Forelimb muscle (tissue), 1 donor: ENCODE measurements around the gene PSMG1. TPM values are rescaled to one million over a fixed set of nuclear protein-coding genes. Genes with fewer than 3 reads are reported as not detected.
"Not testable (repeated sequence)": the region's sequence is repeated elsewhere in the genome, so short reads cannot be mapped to it uniquely, and the experiment has no call there.

Experiments
- DNase-seq: peaks from one replicate; pipeline ENCODE4 v3.0.0-alpha.2; 2013; ENCODE audit warnings: low read depth
- polyA plus RNA-seq: library from polyadenylated mRNA; unstranded; fragments of 120-200 nt; gene quantifications from one replicate; pipeline ENCODE4 v1.2.1, GENCODE V29; 2013; ENCODE audit not compliant: insufficient read length

PSMG1 gene, protein sequence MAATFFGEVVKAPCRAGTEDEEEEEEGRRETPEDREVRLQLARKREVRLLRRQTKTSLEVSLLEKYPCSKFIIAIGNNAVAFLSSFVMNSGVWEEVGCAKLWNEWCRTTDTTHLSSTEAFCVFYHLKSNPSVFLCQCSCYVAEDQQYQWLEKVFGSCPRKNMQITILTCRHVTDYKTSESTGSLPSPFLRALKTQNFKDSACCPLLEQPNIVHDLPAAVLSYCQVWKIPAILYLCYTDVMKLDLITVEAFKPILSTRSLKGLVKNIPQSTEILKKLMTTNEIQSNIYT
- polyA plus RNA-seq: 33.5 TPM

- DNase-seq: peak; percentile 64
Measured at GRCh38 chr21:39183272-39184049, at the start of gene PSMG1. Gene PSMG1 (minus strand): TSS chr21:39183451. CDS start chr21:39183385, 66 bp downstream.

- DNase-seq: no peak
Measured at GRCh38 chr21:39232861-39233291, 49.6 kb upstream of the PSMG1 start.

DNA sequence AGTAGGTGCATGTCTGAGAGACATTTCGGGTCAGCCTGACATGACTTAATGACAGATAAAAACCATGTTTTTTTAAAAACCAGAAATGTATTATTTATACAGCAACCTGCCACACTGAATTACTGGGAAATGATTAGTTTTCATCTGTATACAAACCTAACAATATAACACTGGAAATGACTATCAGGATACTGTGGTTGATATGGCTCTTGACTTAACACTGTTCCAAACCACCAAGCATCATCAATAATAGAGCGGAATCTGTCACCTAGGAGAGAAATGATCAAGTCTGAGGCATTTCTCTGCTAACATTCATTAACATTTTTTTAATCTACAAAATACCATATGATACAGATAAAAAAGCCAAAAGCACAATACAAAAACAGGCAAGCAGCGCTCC lies 41.7 kb upstream of the PSMG1 start:
- no peak for DNase-seq

GRCh38 chr21:39221997-39222486 lies 38.8 kb upstream of the PSMG1 start:
- no peak for DNase-seq

- no peak for DNase-seq
Measured at GRCh38 chr21:39221282-39221996, 38.2 kb upstream of the PSMG1 start.

GRCh38 chr21:39220875-39221274 lies 37.6 kb upstream of the PSMG1 start:
- not testable (repeated sequence) for DNase-seq

DNA sequence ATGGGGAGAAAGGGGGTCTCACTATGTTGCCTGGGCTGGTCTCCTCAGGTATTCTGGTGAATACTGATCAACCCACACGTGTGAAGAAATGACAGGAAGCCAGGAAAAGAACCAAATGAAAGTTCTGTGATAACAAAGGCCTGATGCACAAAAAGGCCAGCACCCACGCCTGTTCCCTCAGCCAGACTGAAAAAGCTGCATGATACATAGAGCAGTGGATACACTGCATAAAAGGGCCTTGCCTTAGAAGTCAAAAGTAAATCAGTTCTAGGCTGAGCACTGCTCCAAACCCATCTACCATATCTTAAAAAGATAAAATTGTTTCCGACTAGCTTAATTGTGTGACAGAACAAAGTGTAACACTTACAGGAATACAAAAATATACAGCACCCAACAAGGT lies 36.9 kb upstream of the PSMG1 start:
- no peak for DNase-seq

DNA sequence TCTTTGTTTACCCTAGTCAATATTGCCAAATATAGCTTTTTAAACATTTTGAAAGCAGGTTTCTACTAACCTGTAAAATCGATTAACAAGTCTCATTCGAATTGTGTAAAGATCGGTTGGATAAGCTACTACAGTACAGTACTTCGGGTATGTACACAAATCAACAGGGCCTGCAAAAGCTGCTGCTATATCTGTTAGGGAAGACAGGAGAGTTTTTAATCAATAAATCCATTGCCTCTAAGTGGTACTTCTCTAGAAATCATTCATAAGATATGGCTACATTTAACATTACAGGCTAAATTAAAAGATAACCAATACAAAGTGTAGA lies 34.8 kb upstream of the PSMG1 start:
- DNase-seq: no peak

- DNase-seq: no peak
Measured at GRCh38 chr21:39217356-39218081, 34.3 kb upstream of the PSMG1 start.

- DNase-seq: no peak
Measured at GRCh38 chr21:39216290-39216689, 33.0 kb upstream of the PSMG1 start.

DNA sequence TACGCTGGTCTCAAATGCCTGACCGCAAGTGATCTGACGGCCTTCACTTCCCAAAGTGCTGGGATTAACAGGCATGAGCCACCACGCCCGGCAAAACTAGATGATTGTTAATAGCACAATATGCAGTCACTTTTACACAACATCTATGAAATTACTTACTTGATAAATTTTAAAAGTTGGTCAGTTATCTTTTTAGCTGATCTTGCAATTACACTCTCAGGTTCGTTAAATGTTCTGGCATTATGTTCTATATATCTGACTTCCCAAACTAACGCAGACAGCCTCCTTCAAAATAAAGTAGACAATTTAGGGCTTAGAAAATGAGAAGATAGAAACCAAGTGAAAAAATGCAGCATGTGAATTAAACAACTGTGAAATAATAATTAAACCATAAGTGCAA lies 31.8 kb upstream of the PSMG1 start:
- no peak for DNase-seq

- no peak for DNase-seq
Measured at GRCh38 chr21:39209334-39209688, 26.1 kb upstream of the PSMG1 start.

DNA sequence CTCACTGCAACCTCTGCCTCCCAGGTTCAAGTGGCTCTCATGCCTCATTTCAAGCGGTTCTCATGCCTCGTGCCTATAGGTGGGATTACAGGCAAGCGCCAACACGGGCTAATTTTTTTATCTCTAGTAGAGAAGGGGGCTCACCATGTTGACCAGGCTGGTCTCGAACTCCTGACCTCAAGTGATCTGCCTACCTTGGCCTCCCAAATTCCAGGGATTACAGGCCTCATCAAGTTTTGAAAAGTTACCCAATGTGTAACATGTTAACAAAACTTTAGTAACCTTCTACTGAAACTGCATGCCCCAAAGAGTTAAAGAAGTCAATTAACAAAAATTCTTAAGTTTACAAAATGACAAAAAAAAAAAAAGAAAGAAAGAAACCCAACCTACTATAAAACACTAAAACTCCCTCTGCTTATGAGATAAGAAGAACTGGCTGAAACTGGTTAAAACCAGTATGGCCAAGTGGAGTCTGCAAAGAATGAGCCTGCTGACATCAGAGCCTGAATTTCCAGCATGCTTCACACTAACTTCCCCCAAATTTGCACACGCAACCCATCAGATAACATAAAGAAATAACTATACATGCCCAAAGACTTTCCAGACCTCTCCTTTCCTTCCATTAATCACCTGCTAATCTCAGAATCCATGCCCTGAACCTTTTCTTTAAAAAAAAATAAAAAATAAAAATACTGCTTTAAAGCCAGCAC lies 25.5 kb upstream of the PSMG1 start:
- no peak for DNase-seq

DNA sequence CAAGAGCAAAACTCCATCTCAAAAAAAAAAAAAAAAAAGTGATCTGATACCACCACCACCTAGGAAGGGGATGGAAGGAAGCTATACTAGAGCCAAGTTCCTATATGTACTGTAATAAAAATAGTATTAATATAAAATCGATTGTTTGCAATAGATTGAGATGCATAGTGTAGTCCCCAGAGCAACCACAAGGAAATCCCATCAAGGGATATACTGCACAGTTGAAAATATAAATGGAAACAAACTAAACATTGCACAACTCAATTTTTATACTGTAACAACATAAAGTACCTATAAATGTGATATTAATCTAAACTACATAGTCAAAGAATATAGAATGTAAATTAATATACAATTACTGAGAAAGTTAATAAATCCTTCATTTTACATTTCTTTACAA lies 20.9 kb upstream of the PSMG1 start:
- DNase-seq: no peak

DNA sequence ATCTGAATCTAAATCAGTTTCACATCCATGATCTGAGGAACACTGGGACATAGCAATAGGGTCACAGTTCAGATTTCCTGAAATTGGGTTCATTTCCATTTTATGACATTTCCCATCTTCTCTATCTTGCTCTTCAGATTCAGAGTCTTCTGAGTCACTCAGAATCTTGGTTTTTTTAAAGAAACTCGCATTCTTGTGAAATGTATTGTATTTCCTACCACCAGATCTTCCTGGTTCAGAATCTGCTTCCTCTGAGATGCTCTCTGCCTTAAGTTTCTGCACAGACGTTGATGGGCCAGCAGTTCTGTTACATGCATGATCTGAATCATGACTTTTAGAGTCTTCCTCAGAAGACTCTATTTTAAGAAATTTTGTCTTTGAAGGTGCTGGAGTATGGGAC lies 15.5 kb upstream of the PSMG1 start:
- no peak for DNase-seq

DNA sequence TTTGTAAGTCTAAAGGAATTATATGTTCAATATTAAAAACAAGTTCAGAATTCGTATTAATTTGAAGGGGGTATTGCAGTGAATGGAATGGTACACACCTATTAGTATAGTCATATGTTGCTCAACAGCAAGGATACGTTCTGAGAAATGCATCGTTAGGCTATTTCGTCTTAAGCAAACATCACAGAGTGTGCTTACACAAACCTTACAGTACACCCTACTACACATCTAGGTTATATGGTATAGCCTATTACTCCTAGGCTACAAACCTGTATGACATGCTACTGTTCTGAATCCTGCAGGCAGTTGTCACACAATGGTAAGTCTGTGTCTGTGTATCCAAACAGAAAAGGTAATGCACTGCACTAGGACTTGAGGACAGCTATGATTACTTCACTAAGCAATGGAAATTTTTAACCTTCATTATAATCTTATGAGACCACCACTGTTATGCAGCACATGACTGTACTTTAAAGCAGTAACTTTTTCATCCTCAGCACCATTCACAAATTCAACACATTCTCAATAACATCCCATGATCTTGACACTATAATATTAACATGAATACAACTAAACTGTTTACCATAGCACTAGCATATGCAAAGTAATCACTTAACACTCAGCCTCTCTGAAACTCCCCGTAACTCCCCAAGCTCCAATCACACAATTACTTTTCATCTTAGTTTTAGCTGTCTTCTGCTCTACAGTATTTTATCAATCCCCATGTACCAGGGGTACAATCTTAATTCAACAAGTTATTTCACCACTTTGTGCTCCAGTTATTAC lies 14.4 kb upstream of the PSMG1 start:
- no peak for DNase-seq

DNA sequence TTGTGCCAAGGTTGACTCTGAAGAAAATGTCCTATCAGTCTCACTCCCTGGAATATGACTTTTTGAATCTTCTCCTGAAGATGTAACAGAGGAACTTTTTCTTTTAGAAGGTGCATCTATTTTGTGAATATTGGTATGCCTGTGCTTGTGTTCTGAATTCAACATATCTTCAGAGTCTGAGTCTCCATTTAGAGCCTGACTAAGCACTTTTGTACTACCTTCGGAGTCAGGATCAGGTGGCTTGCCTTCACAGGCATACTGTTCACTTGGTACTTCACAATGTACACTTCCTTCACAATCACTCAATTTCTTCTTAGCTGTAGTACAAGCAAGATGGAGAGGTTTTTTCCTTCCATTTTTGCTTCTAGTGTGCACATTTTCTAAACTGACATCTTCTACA lies 13.6 kb upstream of the PSMG1 start:
- DNase-seq: no peak

- DNase-seq: no peak
Measured at GRCh38 chr21:39196310-39196709, 13.1 kb upstream of the PSMG1 start.

DNA sequence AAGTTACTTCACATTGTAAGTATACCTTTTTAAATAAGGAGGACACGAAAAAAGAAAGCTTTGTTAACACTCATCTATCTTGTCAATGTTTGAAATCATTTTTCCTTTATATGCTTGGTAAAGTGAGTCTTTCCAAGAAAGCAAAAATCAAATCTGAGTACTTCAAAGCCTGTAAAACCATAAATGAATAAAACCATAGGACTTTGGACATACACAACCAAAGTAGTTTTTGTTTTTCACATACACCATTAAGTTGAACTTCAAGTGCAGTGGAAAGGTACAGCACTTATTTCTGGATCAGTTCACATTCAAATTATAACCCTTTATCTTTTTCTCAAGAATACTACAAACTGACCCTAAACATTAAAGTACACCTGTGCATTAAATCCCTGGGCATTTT lies 10.1 kb upstream of the PSMG1 start:
- no peak for DNase-seq

GRCh38 chr21:39189857-39190604 lies 6.8 kb upstream of the PSMG1 start:
- no peak for DNase-seq
